H1 (cell line): ENCODE measurements around the gene AFAP1L1. TPM values are rescaled to one million over a fixed set of nuclear protein-coding genes. Genes with fewer than 3 reads are reported as not detected.

Source experiments
- ATF2 ChIP-seq: IDR thresholded peaks from 2 replicates; pipeline ENCODE4 v1.6.1; 2012; ENCODE audit warnings: low read length, inconsistent platforms
- BRCA1 ChIP-seq: IDR thresholded peaks from 2 replicates; pipeline ENCODE4 v1.6.1; 2012; ENCODE audit warnings: low read depth, low read length, improper control_type of control experiment
- CHD2 ChIP-seq: IDR thresholded peaks from 2 replicates; pipeline ENCODE4 v1.6.1; 2012; ENCODE audit warnings: low read length, improper control_type of control experiment
- EP300 ChIP-seq, 2 experiments: IDR thresholded peaks; 1 replicate in 1 of 2; 2 replicates in 1 of 2; pipeline ENCODE4 v1.6.1; 2011 to 2012; ENCODE audit warnings: low read depth in 2 of 2, low read length in 2 of 2, mild to moderate bottlenecking in 2 of 2, borderline replicate concordance in 1 of 2, inconsistent platforms in 1 of 2, moderate library complexity in 1 of 2
- EZH2 ChIP-seq: fragments of 200-600 bp; sonication (generic); IDR thresholded peaks from 2 replicates; pipeline ENCODE4 v1.7.1; 2012; ENCODE audit warnings: low read depth, mild to moderate bottlenecking, moderate library complexity, low read length, inconsistent platforms; ENCODE audit not compliant: severe bottlenecking
- HDAC2 ChIP-seq, 2 experiments: fragments of 300-600 bp in 1 of 2; sonication (generic) in 1 of 2; IDR thresholded peaks; 2 replicates each; pipeline ENCODE4 v1.6.1; 2011 to 2012; ENCODE audit warnings: low read depth in 2 of 2, low read length in 2 of 2, mild to moderate bottlenecking in 2 of 2, moderate library complexity in 2 of 2, borderline replicate concordance in 1 of 2, inconsistent platforms in 1 of 2
- HDAC6 ChIP-seq: IDR thresholded peaks from one replicate; pipeline ENCODE4 v1.7.1; 2012; ENCODE audit warnings: low read depth, mild to moderate bottlenecking, inconsistent platforms, low read length, moderate library complexity
- KDM5A ChIP-seq: fragments of 200-600 bp; IDR thresholded peaks from 2 replicates; pipeline ENCODE4 v1.7.1; 2012; ENCODE audit warnings: mild to moderate bottlenecking, low read length, inconsistent platforms, mixed read lengths
- RFX5 ChIP-seq: IDR thresholded peaks from 2 replicates; pipeline ENCODE4 v1.6.1; 2011; ENCODE audit warnings: low read depth, low read length, improper control_type of control experiment, borderline replicate concordance
- SP1 ChIP-seq: IDR thresholded peaks from 2 replicates; pipeline ENCODE4 v1.6.1; 2011; ENCODE audit warnings: low read depth, low read length
- YY1 ChIP-seq: IDR thresholded peaks from 2 replicates; pipeline ENCODE4 v1.6.1; 2011; ENCODE audit warnings: low read depth, mild to moderate bottlenecking, low read length
- polyA plus RNA-seq, 7 experiments: library from polyadenylated mRNA; depleted of rRNA in 3 of 7; stranded (reverse) in 5 of 7; unstranded in 2 of 7; fragments of >200 nt in 5 of 7; fragments of 200-250 nt in 2 of 7; gene quantifications; 1 replicate in 5 of 7; 2 replicates in 1 of 7; 4 replicates in 1 of 7; pipeline versions ENCODE4 v1.2.1 to v1.2.3, GENCODE V29; 2011 to 2013; ENCODE audit warnings: missing spikeins in 2 of 7, mixed read lengths in 2 of 7
- total RNA-seq: library from RNA; stranded (reverse); fragmentation: NEBNext Ultra II Directional; extraction: Animal tissue kit (Norgen Biotek cat#: 25700); gene quantifications from 2 replicates; pipeline ENCODE4 v1.2.1, GENCODE V29; 2021

AFAP1L1 gene
- total and polyA plus RNA-seq, 2 of the 8 experiments (the other 6 are each of a cell fraction or from before 2014, with no cell fraction given): 0.79 to 4.7 TPM

GRCh38 chr5:149381986-149382338, 110.3 kb downstream of the AFAP1L1 start (continued):
- TF ChIP-seq HDAC6: no peak
- TF ChIP-seq SP1: no peak
- 0 out of 2 replicates have a peak, but pooled peaks have one; percentile 38 for TF ChIP-seq CHD2
- no peak for TF ChIP-seq BRCA1
- no peak for TF ChIP-seq ATF2
- no peak for TF ChIP-seq EP300 (IDR thresholded peaks at IDR 0.05; ENCODE audit: borderline replicate concordance in 1 of 2, low read depth in 2 of 2, low read length in 2 of 2)
- no peak for TF ChIP-seq EZH2
- no peak for TF ChIP-seq HDAC2 (IDR thresholded peaks at IDR 0.05; ENCODE audit: borderline replicate concordance in 1 of 2, low read depth in 2 of 2, low read length in 2 of 2)
- no peak for TF ChIP-seq RFX5
- 0 out of 2 replicates have a peak, but pooled peaks have one; percentile 38 for TF ChIP-seq YY1
- no peak for TF ChIP-seq KDM5A
